Measurements from ENCODE around the gene RPTOR.
"Not testable (repeated sequence)": the region's sequence is repeated elsewhere in the genome, so short reads cannot be mapped to it uniquely, and the experiment has no call there.

Gene RPTOR

DNA sequence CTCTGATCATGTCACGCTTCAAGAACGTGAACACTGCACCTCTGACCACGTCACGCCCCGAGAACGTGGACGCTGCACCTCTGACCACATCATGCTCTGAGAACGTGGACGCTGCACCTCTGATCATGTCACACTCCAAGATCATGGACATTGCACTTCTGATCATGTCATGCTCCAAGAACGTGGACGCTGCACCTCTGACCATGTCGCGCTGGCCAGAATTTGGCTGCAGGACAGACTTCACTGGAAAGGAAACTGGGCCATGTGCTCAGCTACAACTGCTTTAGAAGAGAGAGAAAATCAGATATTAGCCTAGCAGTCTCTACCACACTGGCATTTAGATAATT is 182.7 kb downstream of the RPTOR start:
- DNase-seq, result no peak

DNA sequence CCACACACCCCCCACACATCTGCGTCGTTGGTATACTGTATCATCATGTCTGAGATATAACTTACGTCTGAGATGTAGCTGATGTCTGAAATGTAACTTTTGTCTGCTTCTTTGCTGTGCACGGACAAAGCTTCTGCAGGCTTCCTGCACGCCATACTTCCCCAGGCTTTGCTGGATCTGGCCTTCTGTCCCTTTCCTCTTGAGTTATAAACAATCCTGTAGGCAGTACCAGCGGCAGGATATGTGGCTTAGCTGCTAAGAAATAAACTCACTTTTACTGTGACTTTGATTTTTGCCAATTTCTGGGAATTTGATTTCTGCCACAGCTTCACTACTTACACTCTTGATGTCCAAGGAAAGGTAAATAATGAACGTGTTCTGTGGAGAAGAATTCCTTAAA is 184.4 kb downstream of the RPTOR start:
- no peak for DNase-seq

DNA sequence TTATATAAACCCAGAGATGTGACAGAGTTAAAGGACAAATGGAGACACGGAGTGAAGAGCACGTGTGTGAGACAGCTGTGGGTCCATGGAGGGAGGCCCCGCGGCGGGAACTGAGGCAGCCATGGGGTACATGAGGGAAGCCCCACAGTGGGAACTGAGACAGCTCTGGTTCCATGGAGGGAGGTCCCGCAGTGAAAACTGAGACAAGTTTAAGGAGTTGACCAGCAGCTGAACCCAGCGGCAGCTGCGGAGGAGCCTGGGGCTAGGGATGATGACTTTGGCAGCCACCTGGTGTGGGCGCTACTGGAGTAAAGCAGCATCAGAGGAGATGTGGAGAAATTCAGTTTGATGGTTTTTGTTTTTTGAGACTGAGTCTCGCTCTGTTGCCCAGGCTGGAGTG is 185.1 kb downstream of the RPTOR start:
- DNase-seq, result no peak

DNA sequence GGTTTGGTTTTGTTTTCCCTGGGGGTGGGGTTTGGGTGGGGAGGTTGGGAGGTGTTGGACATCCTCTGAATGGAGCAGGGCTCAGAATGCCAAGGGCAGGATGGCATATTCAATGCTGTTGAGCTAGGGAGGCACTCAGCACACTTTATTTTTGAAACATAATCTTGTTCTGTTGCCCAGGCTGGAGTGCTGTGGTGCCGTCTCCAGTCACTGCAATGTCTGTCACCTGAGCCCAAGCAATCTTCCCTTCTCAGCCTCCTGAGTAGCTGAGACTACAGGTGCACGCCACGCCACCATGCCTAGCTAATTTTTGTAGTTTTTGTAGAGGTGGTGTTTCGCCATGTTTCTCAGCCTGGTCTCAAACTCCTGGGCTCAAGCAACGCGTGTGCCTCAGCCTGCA is 186.1 kb downstream of the RPTOR start:
- no peak for DNase-seq

DNA sequence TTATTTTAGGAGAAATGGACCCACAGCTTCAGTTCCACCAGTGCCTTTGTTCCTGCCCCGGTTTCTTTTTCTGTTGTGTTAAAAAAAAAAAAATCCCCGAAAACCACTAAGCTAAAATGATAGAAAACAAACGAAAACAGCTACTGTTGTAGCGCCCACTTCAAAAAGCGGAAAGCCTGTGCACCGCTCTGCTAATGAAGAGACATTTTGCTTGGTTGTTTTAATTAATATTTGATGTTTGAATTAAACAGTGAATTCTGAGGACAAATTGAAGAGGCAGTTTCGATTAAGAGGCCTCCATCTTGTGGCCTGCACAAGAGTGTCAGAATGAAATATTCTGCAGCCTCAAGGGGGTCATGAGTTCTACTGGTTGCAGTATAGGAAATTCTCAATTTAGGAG is 186.7 kb downstream of the RPTOR start:
- no peak for DNase-seq

DNA sequence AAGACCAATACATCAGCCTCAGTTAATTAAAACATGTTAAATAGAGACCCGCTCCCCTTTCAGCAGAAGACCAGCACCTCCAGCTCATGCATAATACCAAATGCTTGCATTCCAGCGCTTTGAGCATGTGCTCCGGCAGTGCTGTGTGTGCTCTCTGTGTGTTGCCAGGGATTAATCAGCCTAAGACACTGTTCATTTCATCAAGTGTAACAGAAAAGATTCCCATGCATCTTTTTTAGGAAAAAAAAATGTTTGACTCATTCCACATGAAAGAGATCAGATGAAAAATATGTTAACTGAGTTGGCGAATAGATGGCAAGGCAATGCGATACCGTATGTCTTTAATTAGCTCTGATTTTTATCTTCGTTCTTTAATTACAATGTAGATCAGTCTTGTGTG is 187.6 kb downstream of the RPTOR start:
- no peak for DNase-seq

DNA sequence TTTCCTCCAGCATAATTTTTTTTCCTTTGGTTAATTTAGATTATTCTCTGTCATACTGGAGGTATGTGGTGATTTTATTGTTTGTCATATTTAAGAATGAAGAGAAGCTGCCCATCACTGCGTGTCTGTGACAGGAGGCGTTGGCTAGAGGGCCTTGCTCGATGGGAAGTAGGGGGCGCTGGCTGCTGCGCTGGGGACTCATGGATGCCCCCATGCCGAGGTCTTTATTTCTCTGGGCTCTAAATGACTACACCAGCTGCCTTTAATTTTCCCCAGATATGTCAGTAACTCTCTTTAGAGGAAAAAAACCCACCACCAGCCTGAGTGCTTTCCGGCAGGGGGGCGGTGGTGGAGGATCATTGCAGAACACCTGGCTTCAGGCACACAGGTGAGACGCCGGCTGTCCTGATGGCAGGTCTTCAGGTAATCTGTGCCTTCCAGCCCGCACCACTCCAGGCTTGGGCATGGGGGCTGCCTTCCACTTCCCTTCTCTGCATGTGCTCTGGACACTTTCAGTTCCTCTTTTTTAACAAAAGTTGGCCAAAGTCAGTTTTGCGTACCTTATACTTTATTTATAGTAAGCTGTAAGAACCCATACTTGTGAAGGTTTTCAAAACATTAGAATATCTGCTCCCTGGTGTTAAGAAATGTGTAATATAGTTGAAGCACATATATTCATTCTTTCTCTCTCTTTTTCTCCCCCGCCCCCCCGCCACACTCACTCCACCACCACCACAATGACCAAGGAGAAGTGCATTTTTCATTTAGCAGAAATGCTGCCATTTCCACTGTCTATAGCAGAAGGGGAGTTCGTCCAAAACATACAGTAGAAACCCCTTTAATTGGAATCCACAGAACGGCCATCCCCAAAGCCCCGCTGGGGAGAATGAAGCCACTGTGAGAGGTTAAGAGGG is 192.7 kb downstream of the RPTOR start:
- DNase-seq, result no peak

DNA sequence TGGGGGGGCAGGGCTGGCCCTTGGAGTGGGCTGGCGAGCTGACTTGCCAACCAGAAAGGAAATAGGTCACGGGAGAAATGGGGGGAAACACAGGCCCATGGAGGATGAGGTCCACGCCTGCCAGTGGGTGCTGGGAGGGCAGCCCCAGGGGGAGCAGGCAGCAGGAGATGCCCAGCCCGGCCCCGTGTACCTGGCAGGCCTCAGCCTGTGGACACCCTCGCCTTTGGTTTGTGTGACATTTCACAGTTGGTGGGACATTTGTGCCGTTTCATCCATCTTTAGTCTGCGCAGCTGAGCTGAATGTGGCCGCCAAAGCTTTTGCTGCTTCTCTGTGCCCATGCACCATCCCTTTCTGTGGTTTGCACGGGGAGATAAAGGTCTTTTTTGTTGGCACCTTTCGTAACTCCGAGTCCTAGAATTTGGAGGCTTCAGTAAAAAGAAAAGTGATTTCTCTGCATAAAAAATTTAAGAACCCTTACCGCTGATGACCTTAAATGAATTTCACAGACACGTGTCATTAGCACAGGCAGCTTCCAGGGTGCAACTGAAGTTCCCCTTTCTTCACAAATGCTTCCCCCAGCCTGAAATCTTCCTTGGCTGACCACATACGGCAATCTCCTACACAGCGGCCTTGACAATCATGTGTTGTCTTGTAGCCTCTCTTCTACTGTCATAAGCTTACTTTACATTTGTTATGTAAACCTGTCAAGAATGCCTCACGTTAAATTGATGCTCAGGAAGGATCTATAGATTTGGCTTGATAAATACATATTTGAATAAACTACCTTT is 193.6 kb downstream of the RPTOR start:
- no peak for DNase-seq

DNA sequence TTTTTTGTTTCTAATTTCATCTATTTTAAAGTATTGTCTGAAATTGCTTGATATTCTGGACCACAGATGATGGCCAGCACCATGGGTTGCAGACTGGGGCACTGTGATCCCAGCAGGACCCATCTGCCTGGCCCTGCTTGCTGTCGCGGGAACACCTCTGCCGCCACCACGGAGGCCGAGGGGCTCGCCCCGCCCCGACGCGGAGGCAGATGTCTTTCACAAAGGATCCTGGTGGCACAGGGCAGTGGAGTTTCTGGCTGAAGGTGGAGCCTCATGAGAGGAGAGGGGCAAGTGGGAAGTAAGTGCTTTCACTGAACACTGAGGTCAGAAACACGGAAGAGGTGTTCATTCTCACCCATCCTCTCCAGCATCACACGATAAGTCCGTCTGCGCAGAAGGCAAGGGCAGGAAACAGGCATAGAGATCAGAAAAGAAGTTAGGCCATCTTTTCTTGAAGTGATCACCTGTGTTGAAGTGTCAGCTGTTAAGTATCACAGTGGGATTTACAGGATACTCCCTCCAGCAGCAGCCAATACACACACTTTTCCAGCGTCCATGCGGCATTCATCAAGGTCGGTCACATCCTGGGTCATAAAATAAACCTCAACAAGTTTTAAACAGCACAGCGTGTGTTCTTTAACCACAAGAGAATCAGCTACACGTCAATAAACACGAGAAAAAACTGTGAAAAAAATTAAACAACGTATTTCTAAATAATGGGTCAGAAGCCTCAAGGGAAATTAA is 194.5 kb downstream of the RPTOR start:
- DNase-seq, result no peak

DNA sequence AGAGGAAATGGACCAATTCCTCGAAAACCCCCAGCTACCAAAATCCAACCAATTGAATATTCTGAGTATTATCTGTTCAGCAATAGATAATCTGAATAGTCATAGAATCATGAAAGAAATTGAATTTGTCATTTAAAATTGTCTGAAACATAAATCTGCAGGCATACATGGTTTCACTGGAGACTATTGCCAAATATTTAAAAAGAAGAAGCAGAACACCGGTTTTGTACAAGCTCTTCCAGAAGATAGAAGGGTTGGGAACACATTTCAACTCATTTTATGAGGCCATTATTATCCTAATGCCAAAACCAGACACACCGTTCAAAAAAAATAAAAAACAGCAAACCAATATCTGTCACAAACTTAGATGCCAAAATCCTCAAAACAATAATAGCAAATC is 195.5 kb downstream of the RPTOR start:
- DNase-seq, result no peak

DNA sequence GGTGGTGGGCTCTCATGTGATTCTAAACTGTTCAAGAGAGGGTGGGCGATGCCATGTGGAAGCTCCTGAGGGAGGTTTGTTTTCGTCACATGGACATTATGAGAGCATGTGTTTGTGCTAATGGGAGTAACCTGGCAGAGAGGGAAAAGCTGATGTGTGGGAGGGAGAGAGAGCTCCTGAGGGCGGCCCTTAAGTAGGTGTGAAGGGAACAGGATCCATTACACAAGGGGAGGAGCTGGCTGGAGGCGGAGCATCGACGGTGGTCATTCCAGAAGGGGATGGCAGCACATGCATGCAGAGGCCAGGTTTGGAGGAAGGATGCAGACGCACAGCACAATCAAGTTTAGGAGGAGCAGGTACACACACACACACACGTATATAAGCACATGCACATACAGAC is 197.5 kb downstream of the RPTOR start:
- no peak for DNase-seq

DNA sequence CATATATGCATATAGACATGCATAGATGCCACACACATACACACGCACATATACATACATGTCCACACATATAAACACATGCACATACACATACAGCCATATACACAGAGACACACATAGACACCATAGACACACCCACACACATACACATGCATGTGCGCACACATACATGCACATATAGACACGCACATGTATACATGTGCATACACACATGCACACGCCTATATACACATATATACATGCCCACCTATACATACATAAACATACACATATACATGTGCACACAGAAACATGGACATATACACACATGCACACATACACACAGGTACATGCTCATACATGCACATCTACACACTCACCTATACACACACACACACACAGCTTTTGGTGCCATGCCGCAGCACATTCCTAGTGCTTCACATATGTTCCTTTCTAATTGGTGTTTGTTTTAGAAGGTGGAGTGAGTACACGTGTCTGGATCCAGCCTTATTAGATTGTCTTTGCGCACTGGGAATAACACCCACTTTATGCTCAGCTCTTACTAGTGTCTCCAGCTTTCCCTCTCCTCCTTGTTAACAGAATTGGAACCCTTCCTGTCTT is 198.0 kb downstream of the RPTOR start:
- no peak for DNase-seq

DNA sequence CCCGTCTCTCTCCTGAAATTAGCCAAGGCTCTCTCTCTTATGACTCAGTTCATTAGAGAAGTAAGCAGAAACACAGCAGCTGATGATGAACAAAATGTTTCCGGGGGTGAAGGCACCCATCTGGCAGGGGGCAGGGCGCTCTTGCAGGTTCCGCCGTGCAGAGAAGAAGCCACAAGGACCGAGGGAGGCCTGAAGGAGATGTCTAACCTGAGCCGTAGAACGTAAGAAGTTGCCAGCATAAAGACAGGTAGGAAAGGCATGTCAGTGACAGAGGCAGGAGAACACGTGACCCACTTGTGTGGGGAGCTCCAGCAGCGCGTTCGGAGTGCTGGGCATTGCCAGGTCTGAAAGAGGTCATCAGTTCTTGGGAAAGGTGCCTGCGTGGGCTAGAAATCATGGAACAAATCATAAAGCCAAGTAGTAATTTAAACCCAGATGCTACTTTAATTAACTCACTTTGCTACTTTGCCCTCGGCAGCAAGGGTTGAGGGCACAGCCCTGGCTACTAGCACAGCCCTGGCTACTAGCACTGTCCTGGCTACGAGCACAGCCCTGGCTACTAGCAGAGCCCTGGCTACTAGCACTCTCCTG is 198.6 kb downstream of the RPTOR start:
- no peak for DNase-seq

DNA sequence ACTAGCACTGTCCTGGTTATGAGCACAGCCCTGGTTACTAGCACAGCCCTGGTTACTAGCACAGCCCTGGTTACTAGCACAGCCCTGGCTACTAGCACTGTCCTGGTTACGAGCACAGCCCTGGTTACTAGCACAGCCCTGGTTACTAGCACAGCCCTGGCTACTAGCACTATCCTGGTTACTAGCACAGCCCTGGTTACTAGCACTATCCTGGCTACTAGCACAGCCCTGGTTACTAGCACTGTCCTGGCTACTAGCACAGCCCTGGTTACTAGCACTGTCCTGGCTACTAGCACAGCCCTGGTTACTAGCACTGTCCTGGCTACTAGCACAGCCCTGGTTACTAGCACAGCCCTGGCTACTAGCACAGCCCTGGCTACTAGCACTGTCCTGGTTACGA is 199.3 kb downstream of the RPTOR start:
- DNase-seq, result not testable (repeated sequence)

DNA sequence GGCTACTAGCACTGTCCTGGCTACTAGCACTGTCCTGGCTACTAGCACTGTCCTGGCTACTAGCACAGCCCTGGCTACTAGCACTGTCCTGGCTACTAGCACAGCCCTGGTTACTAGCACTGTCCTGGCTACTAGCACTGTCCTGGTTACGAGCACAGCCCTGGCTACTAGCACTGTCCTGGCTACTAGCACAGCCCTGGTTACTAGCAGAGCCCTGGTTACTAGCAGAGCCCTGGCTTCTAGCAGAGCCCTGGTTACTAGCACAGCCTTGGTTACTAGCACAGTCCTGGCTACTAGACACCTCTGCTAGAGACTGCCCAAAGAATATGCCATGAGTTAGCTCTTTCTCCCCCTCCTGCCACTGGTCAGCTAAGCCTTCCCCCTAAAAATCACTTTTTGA is 200.1 kb downstream of the RPTOR start:
- not testable (repeated sequence) for DNase-seq

DNA sequence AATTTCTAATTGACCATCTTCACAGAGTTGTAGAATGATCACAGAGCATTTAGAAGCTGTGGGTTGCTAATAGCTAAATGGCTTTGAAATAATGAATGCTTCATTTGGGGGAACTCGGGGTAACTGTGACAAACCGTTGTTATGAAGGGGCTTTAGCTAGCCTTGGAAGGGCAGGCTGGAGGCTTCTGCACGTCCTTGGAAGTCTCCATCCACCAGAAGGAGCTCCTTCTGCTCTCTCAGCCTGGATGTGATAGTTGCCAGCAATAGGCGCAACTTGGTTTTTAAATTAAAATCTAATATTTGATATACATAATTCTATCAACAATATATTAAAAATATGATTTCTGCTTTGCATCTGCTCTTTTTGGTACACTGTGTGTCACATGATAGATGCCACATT is 200.5 kb downstream of the RPTOR start:
- no peak for DNase-seq

DNA sequence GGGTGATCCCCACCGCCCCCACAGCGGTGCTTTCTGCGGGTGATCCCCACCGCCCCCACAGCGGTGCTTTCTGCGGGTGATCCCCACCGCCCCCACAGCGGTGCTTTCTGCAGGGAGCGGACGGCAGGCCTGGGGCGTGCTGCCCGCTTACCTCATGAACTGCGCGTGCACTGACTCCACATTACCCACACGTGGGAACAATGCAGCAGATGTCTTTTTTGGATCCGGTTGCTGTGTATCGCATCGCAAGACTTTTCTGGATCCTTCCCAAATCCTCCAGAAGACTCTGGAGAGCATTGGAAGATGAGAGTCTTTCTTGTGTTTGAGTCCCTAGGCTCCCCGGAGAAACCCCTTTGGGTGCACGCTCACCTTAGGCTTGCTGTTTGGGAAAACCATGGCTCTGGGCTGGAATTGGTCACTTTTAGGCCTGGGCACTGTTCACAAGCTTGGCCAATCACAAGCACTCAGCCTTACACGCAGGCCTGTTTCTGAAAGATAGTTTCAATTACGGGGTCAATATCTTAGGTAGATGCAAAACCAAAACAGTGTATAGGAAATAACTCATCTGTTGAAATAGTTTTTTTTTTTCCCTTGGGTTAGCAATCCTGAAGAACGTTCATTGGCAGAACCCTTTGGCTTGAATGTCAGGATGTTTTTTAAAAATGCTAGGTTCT is 201.8 kb downstream of the RPTOR start:
- no peak for DNase-seq

DNA sequence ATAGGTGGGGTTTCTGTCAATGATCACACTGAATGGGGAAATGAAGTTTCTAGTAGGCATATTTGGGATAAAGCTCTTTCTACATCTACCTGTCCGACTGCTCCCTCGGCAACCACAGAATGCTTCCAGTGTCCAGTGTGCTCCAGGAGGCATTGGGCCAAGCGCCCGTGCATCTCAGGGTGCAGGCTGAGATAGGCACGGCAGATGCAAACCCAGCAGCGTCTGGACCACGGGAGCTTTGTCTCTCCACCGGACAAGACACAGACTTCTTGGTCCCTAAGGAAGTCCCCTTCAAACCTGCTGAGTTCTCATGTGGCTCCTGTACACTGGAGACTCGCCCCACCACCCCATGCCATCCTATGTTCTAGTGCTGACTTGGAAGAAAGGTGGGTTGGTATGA is 202.8 kb downstream of the RPTOR start:
- DNase-seq, result no peak

DNA sequence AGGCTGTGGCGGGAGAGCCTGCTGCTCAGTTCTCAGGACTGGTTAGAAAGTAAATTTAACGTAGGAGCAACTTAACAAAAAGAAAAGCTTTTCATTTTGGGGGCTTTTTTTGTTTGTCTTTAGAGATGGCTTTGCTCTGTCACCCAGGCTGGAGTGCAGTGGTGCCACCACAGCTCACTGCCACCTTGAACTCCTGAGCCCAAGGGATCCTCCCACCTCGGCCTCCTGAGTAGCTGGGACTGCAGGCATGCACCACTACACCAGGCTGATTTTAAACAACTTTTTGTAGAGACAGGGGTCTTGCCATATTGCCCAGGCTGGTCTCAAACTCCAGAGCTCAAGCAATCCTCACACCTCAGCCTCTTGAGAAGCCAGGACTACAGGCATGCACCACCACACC is 205.0 kb downstream of the RPTOR start:
- DNase-seq, result no peak

DNA sequence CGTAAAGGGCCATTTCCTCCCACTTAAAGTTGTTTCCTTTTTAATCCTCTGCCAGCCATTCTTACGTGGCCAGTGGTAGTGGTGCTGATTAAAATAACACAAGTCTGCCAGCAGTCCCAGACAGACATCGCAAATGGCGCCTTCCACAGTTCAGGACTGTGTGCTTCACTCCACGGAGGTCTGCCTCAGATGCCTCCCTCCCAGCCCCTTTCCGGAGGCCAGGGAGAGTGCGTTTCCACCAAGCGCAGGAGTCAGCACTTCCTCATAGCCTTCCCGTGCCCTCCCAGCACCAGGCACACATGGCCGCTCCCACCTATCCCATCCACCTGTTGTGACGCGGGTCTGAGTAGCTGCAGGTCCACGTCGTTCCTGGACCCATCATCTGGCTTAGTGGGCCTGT is 205.6 kb downstream of the RPTOR start:
- DNase-seq, result no peak

DNA sequence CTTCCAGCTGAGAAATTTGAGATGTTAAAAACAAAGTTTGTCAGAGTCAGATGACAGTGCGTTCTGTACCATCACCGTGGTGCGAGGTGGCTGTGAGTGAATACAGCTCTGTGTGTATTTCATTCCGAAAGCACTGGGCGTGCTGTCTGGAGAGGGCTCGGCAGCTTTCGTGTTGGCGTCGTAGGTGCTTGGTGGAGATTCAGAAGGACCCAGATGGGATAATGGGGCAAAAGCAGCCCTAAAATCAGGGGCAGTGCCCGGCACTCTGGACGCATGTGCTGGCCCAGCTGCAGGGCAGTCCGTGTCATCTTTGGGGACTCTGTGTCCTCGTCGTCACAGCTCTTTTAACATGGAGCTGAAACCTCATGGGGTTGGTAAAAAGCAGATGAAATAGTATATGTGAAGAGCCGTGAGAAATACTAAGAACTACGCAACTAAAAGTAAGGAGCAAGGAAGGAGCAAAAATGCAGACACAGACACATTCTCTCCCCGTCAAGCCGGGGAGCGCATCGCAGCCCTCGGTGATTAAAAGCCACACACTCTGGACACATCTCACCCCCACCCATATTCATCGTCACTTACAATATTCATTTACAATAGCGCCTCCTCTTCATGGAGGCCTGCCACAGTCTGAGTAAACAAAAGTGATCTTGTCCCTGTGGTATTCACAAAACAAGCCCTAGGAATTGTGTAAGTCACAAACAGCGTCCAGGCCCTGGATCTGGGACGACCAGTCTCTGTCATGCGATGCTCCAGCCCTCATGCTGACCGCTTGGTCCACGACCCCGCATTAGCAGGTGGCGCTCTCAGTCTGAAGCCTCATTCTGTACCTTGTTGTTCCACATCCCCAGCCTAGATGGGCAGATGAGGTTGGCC is 206.7 kb downstream of the RPTOR start:
- no peak for DNase-seq

Data from NCI-H226 (cell line).